ENCODE measurements around the gene RIPOR1. TPM values are rescaled to one million over a fixed set of nuclear protein-coding genes. Genes with fewer than 3 reads are reported as not detected.

RIPOR1 gene
- total RNA-seq, 2 donors from 2014 or later = 30.4 to 57.0 TPM

- H3K36me3 Mint-ChIP-seq (ENCODE audit: low read depth) = peaks cover 7% of the 10 kb centered on the region
- no peaks in the 10 kb centered on the region for H3K27me3 Mint-ChIP-seq
- no peak for ATAC-seq (replicated peaks)
- peaks cover 30% of the 10 kb centered on the region for H3K4me1 Mint-ChIP-seq
- no peak overlapping the region for H3K4me3 Mint-ChIP-seq
- no peak overlapping the region for H3K27ac Mint-ChIP-seq
- H3K9me3 Mint-ChIP-seq = no peaks in the 10 kb centered on the region
These were observed 22.5 kb downstream of the RIPOR1 start for GRCh38 chr16:67551091-67551490.

GRCh38 chr16:67551972-67552371, 23.3 kb downstream of the RIPOR1 start:
- Mint-ChIP-seq H3K4me1 (peaks cover 28% of the 10 kb centered on the region), H3K27ac (peak overlapping the region; percentile 40), H3K27me3 (no peaks in the 10 kb centered on the region), H3K36me3 (ENCODE audit: low read depth) (peaks cover under 1% of the 10 kb centered on the region), H3K4me3 (no peak overlapping the region), H3K9me3 (no peaks in the 10 kb centered on the region)
- no peak for ATAC-seq (replicated peaks)

- Mint-ChIP-seq H3K36me3 (ENCODE audit: low read depth) (no peaks in the 10 kb centered on the region), H3K27me3 (no peaks in the 10 kb centered on the region), H3K4me3 (no peak overlapping the region), H3K9me3 (no peaks in the 10 kb centered on the region), H3K27ac (peak overlapping the region; percentile 40), H3K4me1 (peaks cover 26% of the 10 kb centered on the region)
- no peak for ATAC-seq (replicated peaks)
These were observed 23.8 kb downstream of the RIPOR1 start for GRCh38 chr16:67552476-67552875.

- Mint-ChIP-seq H3K36me3 (ENCODE audit: low read depth) (no peaks in the 10 kb centered on the region), H3K27ac (peak overlapping the region; percentile 97), H3K27me3 (no peaks in the 10 kb centered on the region), H3K4me3 (peak overlapping the region; percentile 84), H3K9me3 (no peaks in the 10 kb centered on the region), H3K4me1 (peaks cover 26% of the 10 kb centered on the region)
- ATAC-seq (replicated peaks) = peak; percentile 96
These were observed 27.2 kb downstream of the RIPOR1 start for GRCh38 chr16:67555795-67556212.

- H3K4me3 Mint-ChIP-seq = no peak overlapping the region
- no peaks in the 10 kb centered on the region for H3K27me3 Mint-ChIP-seq
- H3K27ac Mint-ChIP-seq = no peak overlapping the region
- no peak for ATAC-seq (replicated peaks)
- peaks cover 27% of the 10 kb centered on the region for H3K4me1 Mint-ChIP-seq
- no peaks in the 10 kb centered on the region for H3K9me3 Mint-ChIP-seq
- no peaks in the 10 kb centered on the region for H3K36me3 Mint-ChIP-seq (ENCODE audit: low read depth)
These were observed 30.2 kb downstream of the RIPOR1 start for GRCh38 chr16:67558859-67559258.

- ATAC-seq (replicated peaks) = no peak
- Mint-ChIP-seq H3K27ac (peak overlapping the region; percentile 88), H3K4me1 (peaks cover 24% of the 10 kb centered on the region), H3K36me3 (ENCODE audit: low read depth) (no peaks in the 10 kb centered on the region), H3K9me3 (no peaks in the 10 kb centered on the region), H3K27me3 (no peaks in the 10 kb centered on the region), H3K4me3 (peak overlapping the region; percentile 90)
These were observed 32.3 kb downstream of the RIPOR1 start for GRCh38 chr16:67560827-67561342.

- peaks cover 20% of the 10 kb centered on the region for H3K4me1 Mint-ChIP-seq
- H3K36me3 Mint-ChIP-seq (ENCODE audit: low read depth) = no peaks in the 10 kb centered on the region
- no peaks in the 10 kb centered on the region for H3K9me3 Mint-ChIP-seq
- peak overlapping the region; percentile 90 for H3K4me3 Mint-ChIP-seq
- H3K27me3 Mint-ChIP-seq = no peaks in the 10 kb centered on the region
- peak overlapping the region; percentile 88 for H3K27ac Mint-ChIP-seq
- no peak for ATAC-seq (replicated peaks)
These were observed 32.8 kb downstream of the RIPOR1 start for GRCh38 chr16:67561501-67561823.

GRCh38 chr16:67561824-67562525, 33.3 kb downstream of the RIPOR1 start:
- H3K27me3 Mint-ChIP-seq = no peaks in the 10 kb centered on the region
- H3K4me1 Mint-ChIP-seq = peaks cover 22% of the 10 kb centered on the region
- H3K9me3 Mint-ChIP-seq = no peaks in the 10 kb centered on the region
- peak overlapping the region; percentile 88 for H3K27ac Mint-ChIP-seq
- ATAC-seq (replicated peaks) = peak; percentile 89
- H3K36me3 Mint-ChIP-seq (ENCODE audit: low read depth) = no peaks in the 10 kb centered on the region
- H3K4me3 Mint-ChIP-seq = peak overlapping the region; percentile 90

GRCh38 chr16:67562526-67562917, 33.9 kb downstream of the RIPOR1 start, which contains the start of gene CTCF:
TSS of gene CTCF (plus strand) at chr16:67562526. CDS start at chr16:67610833, 48,307 bp downstream.
- no peaks in the 10 kb centered on the region for H3K36me3 Mint-ChIP-seq (ENCODE audit: low read depth)
- H3K27me3 Mint-ChIP-seq = no peaks in the 10 kb centered on the region
- peaks cover 25% of the 10 kb centered on the region for H3K4me1 Mint-ChIP-seq
- H3K27ac Mint-ChIP-seq = peak within 1 kb of the TSS; percentile 89
- peak; percentile 55 for ATAC-seq (replicated peaks)
- no peaks in the 10 kb centered on the region for H3K9me3 Mint-ChIP-seq
- peak within 1 kb of the TSS; percentile 90 for H3K4me3 Mint-ChIP-seq

- H3K27me3 Mint-ChIP-seq = no peaks in the 10 kb centered on the region
These were observed 34.5 kb downstream of the RIPOR1 start for GRCh38 chr16:67562918-67563707.

GRCh38 chr16:67563708-67564468, 35.3 kb downstream of the RIPOR1 start:
- H3K4me1 Mint-ChIP-seq = peaks cover 25% of the 10 kb centered on the region
- ATAC-seq (replicated peaks) = no peak
- peak overlapping the region; percentile 90 for H3K4me3 Mint-ChIP-seq
- no peaks in the 10 kb centered on the region for H3K36me3 Mint-ChIP-seq (ENCODE audit: low read depth)
- no peaks in the 10 kb centered on the region for H3K9me3 Mint-ChIP-seq
- H3K27me3 Mint-ChIP-seq = no peaks in the 10 kb centered on the region
- peak overlapping the region; percentile 89 for H3K27ac Mint-ChIP-seq

More at GRCh38 chr16:67562918-67563707, 34.5 kb downstream of the RIPOR1 start:
- Mint-ChIP-seq H3K36me3 (ENCODE audit: low read depth) (no peaks in the 10 kb centered on the region), H3K4me1 (peaks cover 25% of the 10 kb centered on the region), H3K4me3 (peak overlapping the region; percentile 90), H3K27ac (peak overlapping the region; percentile 89), H3K9me3 (no peaks in the 10 kb centered on the region)
- ATAC-seq (replicated peaks) = peak; percentile 1

- Mint-ChIP-seq H3K4me1 (peaks cover 19% of the 10 kb centered on the region), H3K9me3 (no peaks in the 10 kb centered on the region), H3K36me3 (ENCODE audit: low read depth) (peaks cover 3% of the 10 kb centered on the region), H3K27ac (no peak overlapping the region), H3K4me3 (peak overlapping the region; percentile 39), H3K27me3 (no peaks in the 10 kb centered on the region)
- ATAC-seq (replicated peaks) = no peak
These were observed 37.0 kb downstream of the RIPOR1 start for GRCh38 chr16:67565470-67566100.

GRCh38 chr16:67571464-67571863, 42.8 kb downstream of the RIPOR1 start:
- no peak overlapping the region for H3K27ac Mint-ChIP-seq
- peaks cover 56% of the 10 kb centered on the region for H3K36me3 Mint-ChIP-seq (ENCODE audit: low read depth)
- no peaks in the 10 kb centered on the region for H3K27me3 Mint-ChIP-seq
- H3K9me3 Mint-ChIP-seq = no peaks in the 10 kb centered on the region
- no peak overlapping the region for H3K4me3 Mint-ChIP-seq
- H3K4me1 Mint-ChIP-seq = peaks cover 5% of the 10 kb centered on the region
- ATAC-seq (replicated peaks) = no peak

GRCh38 chr16:67571981-67572431, 43.4 kb downstream of the RIPOR1 start:
- Mint-ChIP-seq H3K27me3 (no peaks in the 10 kb centered on the region), H3K9me3 (no peaks in the 10 kb centered on the region), H3K27ac (no peak overlapping the region), H3K4me3 (no peak overlapping the region), H3K4me1 (peaks cover 3% of the 10 kb centered on the region), H3K36me3 (ENCODE audit: low read depth) (peaks cover 61% of the 10 kb centered on the region)
- ATAC-seq (replicated peaks) = no peak
